ENCODE results near the gene KCNAB2.

The KCNAB2 gene

GRCh38 chr1:6090996-6091822 lies 45.5 kb downstream of the KCNAB2 start:
- Histone ChIP-seq H3K36me3 (peaks cover 3% of the 10 kb centered on the region; the same call in 1 of the 2 replicates), H3K4me3 (ENCODE audit: low read depth, low read length) (no peak overlapping the region), H3K27ac (no peak overlapping the region), H3K27me3 (ENCODE audit: insufficient read depth, low read depth, severe bottlenecking) (no peaks in the 10 kb centered on the region), H3K9me3 (ENCODE audit: severe bottlenecking) (no peaks in the 10 kb centered on the region)
- DNase-seq, result no peak
- TF ChIP-seq CTCF (IDR thresholded peaks at IDR 0.05; ENCODE audit: low read depth, low read length), result no peak

- Histone ChIP-seq H3K4me3 (ENCODE audit: low read depth, low read length) (no peak overlapping the region), H3K27ac (no peak overlapping the region), H3K9me3 (ENCODE audit: severe bottlenecking) (no peaks in the 10 kb centered on the region), H3K27me3 (ENCODE audit: insufficient read depth, low read depth, severe bottlenecking) (no peaks in the 10 kb centered on the region), H3K36me3 (peaks cover 3% of the 10 kb centered on the region; the same call in 1 of the 2 replicates)
- DNase-seq, result no peak
- no peak for TF ChIP-seq CTCF (IDR thresholded peaks at IDR 0.05; ENCODE audit: low read depth, low read length)
Observed at GRCh38 chr1:6091823-6092109, 46.1 kb downstream of the KCNAB2 start.

- Histone ChIP-seq H3K36me3 (peaks cover 3% of the 10 kb centered on the region; the same call in 1 of the 2 replicates), H3K27me3 (ENCODE audit: insufficient read depth, low read depth, severe bottlenecking) (no peaks in the 10 kb centered on the region), H3K27ac (no peak overlapping the region), H3K9me3 (ENCODE audit: severe bottlenecking) (no peaks in the 10 kb centered on the region), H3K4me3 (ENCODE audit: low read depth, low read length) (no peak overlapping the region)
- no peak for TF ChIP-seq CTCF (IDR thresholded peaks at IDR 0.05; ENCODE audit: low read depth, low read length)
- no peak for DNase-seq
Observed at GRCh38 chr1:6092211-6092610, 46.5 kb downstream of the KCNAB2 start.

- TF ChIP-seq CTCF (IDR thresholded peaks at IDR 0.05; ENCODE audit: low read depth, low read length), result no peak
- Histone ChIP-seq H3K9me3 (ENCODE audit: severe bottlenecking) (no peaks in the 10 kb centered on the region), H3K27me3 (ENCODE audit: insufficient read depth, low read depth, severe bottlenecking) (no peaks in the 10 kb centered on the region), H3K4me3 (ENCODE audit: low read depth, low read length) (no peak overlapping the region), H3K27ac (peak overlapping the region; percentile 55), H3K36me3 (peaks cover 3% of the 10 kb centered on the region; the same call in 1 of the 2 replicates)
- no peak for DNase-seq
Observed at GRCh38 chr1:6093071-6093470, 47.4 kb downstream of the KCNAB2 start.

GRCh38 chr1:6093611-6094010 lies 47.9 kb downstream of the KCNAB2 start:
- peak; percentile 86 for DNase-seq
- no peaks in the 10 kb centered on the region for H3K9me3 ChIP-seq (ENCODE audit: severe bottlenecking)
- no peaks in the 10 kb centered on the region for H3K27me3 ChIP-seq (ENCODE audit: insufficient read depth, low read depth, severe bottlenecking)
- peaks cover 3% of the 10 kb centered on the region for H3K36me3 ChIP-seq
- peak overlapping the region; percentile 55 for H3K27ac ChIP-seq
- H3K4me3 ChIP-seq (ENCODE audit: low read depth, low read length), result no peak overlapping the region
- TF ChIP-seq CTCF (IDR thresholded peaks at IDR 0.05; ENCODE audit: low read depth, low read length), result no peak

GRCh38 chr1:6094246-6094645 lies 48.6 kb downstream of the KCNAB2 start:
- no peak overlapping the region for H3K4me3 ChIP-seq (ENCODE audit: low read depth, low read length)
- peak overlapping the region; percentile 55 for H3K27ac ChIP-seq
- DNase-seq, result no peak
- no peaks in the 10 kb centered on the region for H3K9me3 ChIP-seq (ENCODE audit: severe bottlenecking)
- TF ChIP-seq CTCF (IDR thresholded peaks at IDR 0.05; ENCODE audit: low read depth, low read length), result no peak
- peaks cover 3% of the 10 kb centered on the region for H3K36me3 ChIP-seq
- no peaks in the 10 kb centered on the region for H3K27me3 ChIP-seq (ENCODE audit: insufficient read depth, low read depth, severe bottlenecking)

All from WERI-Rb-1 (cell line).